ENCODE measurements around the gene ZNF365.

The ZNF365 gene

GRCh38 chr10:62352356-62352970 is 21.7 kb upstream of the ZNF365 start:
- TF ChIP-seq, protein P1, sequence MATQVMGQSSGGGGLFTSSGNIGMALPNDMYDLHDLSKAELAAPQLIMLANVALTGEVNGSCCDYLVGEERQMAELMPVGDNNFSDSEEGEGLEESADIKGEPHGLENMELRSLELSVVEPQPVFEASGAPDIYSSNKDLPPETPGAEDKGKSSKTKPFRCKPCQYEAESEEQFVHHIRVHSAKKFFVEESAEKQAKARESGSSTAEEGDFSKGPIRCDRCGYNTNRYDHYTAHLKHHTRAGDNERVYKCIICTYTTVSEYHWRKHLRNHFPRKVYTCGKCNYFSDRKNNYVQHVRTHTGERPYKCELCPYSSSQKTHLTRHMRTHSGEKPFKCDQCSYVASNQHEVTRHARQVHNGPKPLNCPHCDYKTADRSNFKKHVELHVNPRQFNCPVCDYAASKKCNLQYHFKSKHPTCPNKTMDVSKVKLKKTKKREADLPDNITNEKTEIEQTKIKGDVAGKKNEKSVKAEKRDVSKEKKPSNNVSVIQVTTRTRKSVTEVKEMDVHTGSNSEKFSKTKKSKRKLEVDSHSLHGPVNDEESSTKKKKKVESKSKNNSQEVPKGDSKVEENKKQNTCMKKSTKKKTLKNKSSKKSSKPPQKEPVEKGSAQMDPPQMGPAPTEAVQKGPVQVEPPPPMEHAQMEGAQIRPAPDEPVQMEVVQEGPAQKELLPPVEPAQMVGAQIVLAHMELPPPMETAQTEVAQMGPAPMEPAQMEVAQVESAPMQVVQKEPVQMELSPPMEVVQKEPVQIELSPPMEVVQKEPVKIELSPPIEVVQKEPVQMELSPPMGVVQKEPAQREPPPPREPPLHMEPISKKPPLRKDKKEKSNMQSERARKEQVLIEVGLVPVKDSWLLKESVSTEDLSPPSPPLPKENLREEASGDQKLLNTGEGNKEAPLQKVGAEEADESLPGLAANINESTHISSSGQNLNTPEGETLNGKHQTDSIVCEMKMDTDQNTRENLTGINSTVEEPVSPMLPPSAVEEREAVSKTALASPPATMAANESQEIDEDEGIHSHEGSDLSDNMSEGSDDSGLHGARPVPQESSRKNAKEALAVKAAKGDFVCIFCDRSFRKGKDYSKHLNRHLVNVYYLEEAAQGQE (IDR thresholded peaks at IDR 0.05; ENCODE audit: insufficient read depth in 1 of 2, low read depth in 2 of 2, low read length in 2 of 2) = no peak
- TF ChIP-seq TAF1 (IDR thresholded peaks at IDR 0.05; ENCODE audit: borderline replicate concordance, insufficient read depth, low read length) = no peak
- TF ChIP-seq FOXP2 (optimal IDR thresholded peaks at IDR 0.05; ENCODE audit: borderline replicate concordance, extremely low read depth, extremely low read length, insufficient read depth) = no peak
- no peak for TF ChIP-seq SIN3A (IDR thresholded peaks at IDR 0.05; ENCODE audit: borderline replicate concordance, insufficient read depth, low read length)
- no peak for TF ChIP-seq POLR2AphosphoS5 (IDR thresholded peaks at IDR 0.05; ENCODE audit: low read depth, low read length)

GRCh38 chr10:62354916-62355315 is 19.3 kb upstream of the ZNF365 start:
- TF ChIP-seq, protein P1 (IDR thresholded peaks at IDR 0.05; ENCODE audit: insufficient read depth in 1 of 2, low read depth in 2 of 2, low read length in 2 of 2) = no peak
- TF ChIP-seq SIN3A (IDR thresholded peaks at IDR 0.05; ENCODE audit: borderline replicate concordance, insufficient read depth, low read length) (no peak), POLR2AphosphoS5 (IDR thresholded peaks at IDR 0.05; ENCODE audit: low read depth, low read length) (no peak), FOXP2 (optimal IDR thresholded peaks at IDR 0.05; ENCODE audit: borderline replicate concordance, extremely low read depth, extremely low read length, insufficient read depth) (no peak), TAF1 (IDR thresholded peaks at IDR 0.05; ENCODE audit: borderline replicate concordance, insufficient read depth, low read length) (no peak)

- TF ChIP-seq TAF1 (IDR thresholded peaks at IDR 0.05; ENCODE audit: borderline replicate concordance, insufficient read depth, low read length) = no peak
- TF ChIP-seq, protein P1 (IDR thresholded peaks at IDR 0.05; ENCODE audit: insufficient read depth in 1 of 2, low read depth in 2 of 2, low read length in 2 of 2) = no peak
- no peak for TF ChIP-seq SIN3A (IDR thresholded peaks at IDR 0.05; ENCODE audit: borderline replicate concordance, insufficient read depth, low read length)
- no peak for TF ChIP-seq POLR2AphosphoS5 (IDR thresholded peaks at IDR 0.05; ENCODE audit: low read depth, low read length)
- TF ChIP-seq FOXP2 (optimal IDR thresholded peaks at IDR 0.05; ENCODE audit: borderline replicate concordance, extremely low read depth, extremely low read length, insufficient read depth) = no peak
Measured at GRCh38 chr10:62356447-62356846, 17.7 kb upstream of the ZNF365 start.

- TF ChIP-seq, protein P1 (IDR thresholded peaks at IDR 0.05; ENCODE audit: insufficient read depth in 1 of 2, low read depth in 2 of 2, low read length in 2 of 2) = no peak
- TF ChIP-seq SIN3A (IDR thresholded peaks at IDR 0.05; ENCODE audit: borderline replicate concordance, insufficient read depth, low read length) (no peak), TAF1 (IDR thresholded peaks at IDR 0.05; ENCODE audit: borderline replicate concordance, insufficient read depth, low read length) (no peak), POLR2AphosphoS5 (IDR thresholded peaks at IDR 0.05; ENCODE audit: low read depth, low read length) (no peak), FOXP2 (optimal IDR thresholded peaks at IDR 0.05; ENCODE audit: borderline replicate concordance, extremely low read depth, extremely low read length, insufficient read depth) (no peak)
Measured at GRCh38 chr10:62373639-62373994, 552 bp upstream of the ZNF365 start.
